ENCODE data around the gene SCN2B. TPM values are rescaled to one million over a fixed set of nuclear protein-coding genes. Genes with fewer than 3 reads are reported as not detected.

SCN2B gene, protein sequence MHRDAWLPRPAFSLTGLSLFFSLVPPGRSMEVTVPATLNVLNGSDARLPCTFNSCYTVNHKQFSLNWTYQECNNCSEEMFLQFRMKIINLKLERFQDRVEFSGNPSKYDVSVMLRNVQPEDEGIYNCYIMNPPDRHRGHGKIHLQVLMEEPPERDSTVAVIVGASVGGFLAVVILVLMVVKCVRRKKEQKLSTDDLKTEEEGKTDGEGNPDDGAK
- not detected in 5 replicates for total RNA-seq (2022; extraction: Qiagen RNA extraction)

GRCh38 chr11:118175993-118176777 lies at the start of gene SCN2B:
Gene SCN2B (minus strand): TSS chr11:118176639. CDS start chr11:118176431, 208 bp downstream.

DNA sequence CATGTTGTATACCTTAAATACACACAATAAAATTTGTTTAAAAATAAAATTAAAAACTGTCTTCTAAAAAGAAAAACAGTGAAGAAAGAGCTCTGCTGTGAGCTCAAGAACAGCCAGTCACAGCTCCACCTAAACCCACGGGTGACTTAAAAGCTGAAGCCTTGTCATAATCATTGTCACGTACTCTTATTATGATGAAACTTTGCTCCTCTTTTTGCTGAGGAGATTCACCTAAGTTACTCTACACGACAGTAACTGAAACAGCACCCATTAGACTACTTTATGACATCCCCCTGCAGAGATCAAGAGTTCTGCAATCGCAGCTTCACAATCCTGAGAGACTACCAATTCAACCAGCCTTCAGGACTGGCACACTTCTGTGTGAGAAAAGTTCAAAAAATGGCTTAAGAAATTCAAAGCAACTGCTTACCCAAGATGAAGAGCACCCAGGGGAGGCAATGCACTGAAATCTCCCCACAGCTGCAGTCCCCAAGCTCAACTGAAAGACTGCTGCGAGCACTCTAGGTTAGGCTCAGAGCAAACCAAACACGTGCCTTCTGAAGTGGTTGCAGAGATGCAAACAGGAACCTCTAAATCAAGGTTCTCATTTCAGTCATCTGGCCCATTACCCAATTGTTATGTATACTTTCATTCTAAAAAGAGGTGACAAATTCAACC lies 48.2 kb upstream of the SCN2B start, which contains the start of gene JAML:
Gene JAML, minus strand, starts transcription at position 501 of the 678 bp plus-strand sequence. CDS start 10,145 bp downstream, outside the sequence.

DNA sequence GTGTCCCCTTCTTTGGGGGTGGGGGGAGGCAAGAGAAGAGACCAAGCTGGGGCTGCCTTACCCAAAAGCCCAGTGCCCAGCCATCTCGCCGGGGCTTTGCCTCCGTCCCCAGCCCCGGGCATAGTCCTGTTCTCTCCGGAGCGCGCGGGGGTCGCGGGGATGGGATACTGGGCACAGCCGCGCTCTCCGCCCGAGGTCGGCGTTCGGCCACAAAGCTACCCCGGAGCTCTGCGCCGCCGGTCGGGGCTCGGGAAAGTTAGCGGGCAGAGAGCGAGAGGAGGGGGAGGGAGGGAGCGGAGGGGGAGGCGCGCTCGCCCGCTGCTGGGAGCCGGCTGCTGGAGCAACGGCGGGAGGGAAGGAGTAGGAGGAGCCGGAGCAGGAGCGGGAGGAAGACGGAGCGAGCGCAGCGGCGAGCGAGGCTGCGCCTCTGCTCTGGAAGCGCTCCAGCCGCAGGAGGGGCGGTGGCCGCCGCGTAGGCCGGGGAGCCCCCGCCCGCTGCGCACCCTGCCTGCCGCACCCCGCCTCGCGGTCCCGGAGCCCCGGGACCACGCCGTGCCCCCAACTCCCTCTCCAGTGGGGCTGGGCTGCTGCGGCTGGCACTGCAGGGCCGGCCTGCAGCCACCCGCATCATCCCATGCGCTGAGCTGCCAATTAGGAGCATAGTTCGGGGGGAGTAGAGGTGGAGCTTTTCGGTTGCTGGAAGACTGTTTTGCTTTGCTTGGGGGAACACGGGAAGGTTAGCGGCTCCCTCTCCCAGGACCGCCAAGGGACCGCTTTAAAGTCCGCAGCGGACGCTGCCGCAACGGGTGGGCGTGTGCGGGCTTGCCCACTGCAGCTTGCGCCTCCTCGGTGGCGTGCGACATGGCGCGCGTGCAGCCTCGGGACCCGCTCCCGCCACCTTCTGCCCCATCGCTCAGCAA lies 23.6 kb downstream of the SCN2B start, which contains the start of gene SCN4B:
Gene SCN4B, minus strand, starts transcription at position 272 of the 920 bp plus-strand sequence. Its CDS starts 150 bp downstream, at position 122.

Other genes with a start within 250 kb of the SCN2B start
- 0.02 TPM in 1 of 5 replicates, not detected in the others for gene TMPRSS13, start 247.2 kb downstream of the SCN2B start, total RNA-seq (2022; extraction: Qiagen RNA extraction)
- 0.07 to 0.38 TPM (median 0.15 TPM) in 4 of 5 replicates, not detected in the other for gene IL10RA, start 190.2 kb downstream of the SCN2B start, total RNA-seq (2022; extraction: Qiagen RNA extraction)
- gene TMPRSS4, start 99.6 kb downstream of the SCN2B start, total RNA-seq (2022; extraction: Qiagen RNA extraction), result not detected in 5 replicates
- not detected in 5 replicates for gene SMIM35, start 89.7 kb downstream of the SCN2B start, total RNA-seq (2022; extraction: Qiagen RNA extraction)
- 0.01 to 0.05 TPM (median 0.04 TPM) in 4 of 5 replicates, not detected in the other for gene SCN4B, start 23.8 kb downstream of the SCN2B start, total RNA-seq (2022; extraction: Qiagen RNA extraction)
- not detected in 5 replicates for gene JAML, start 48.4 kb upstream of the SCN2B start, total RNA-seq (2022; extraction: Qiagen RNA extraction)
- 0.21 to 0.34 TPM (median 0.25 TPM) in 5 replicates for gene MPZL3, start 75.7 kb upstream of the SCN2B start, total RNA-seq (2022; extraction: Qiagen RNA extraction)
- 0.03 to 0.08 TPM (median 0.05 TPM) in 3 of 5 replicates, not detected in the others for gene MPZL2, start 87.7 kb upstream of the SCN2B start, total RNA-seq (2022; extraction: Qiagen RNA extraction)
- not detected in 5 replicates for gene CD3E, start 128.1 kb upstream of the SCN2B start, total RNA-seq (2022; extraction: Qiagen RNA extraction)
- not detected in 5 replicates for gene CD3D, start 166.1 kb upstream of the SCN2B start, total RNA-seq (2022; extraction: Qiagen RNA extraction)
- gene CD3G, start 167.7 kb upstream of the SCN2B start, total RNA-seq (2022; extraction: Qiagen RNA extraction), result not detected in 5 replicates
- gene UBE4A, start 183.0 kb upstream of the SCN2B start, total RNA-seq (2022; extraction: Qiagen RNA extraction), result 8.1 to 10.9 TPM (median 9.1 TPM) in 5 replicates
- gene ATP5MG, start 225.0 kb upstream of the SCN2B start, total RNA-seq (2022; extraction: Qiagen RNA extraction), result 146 to 195 TPM (median 184 TPM) in 5 replicates